Measurements from ENCODE around the gene SMIM44.
"Not testable (repeated sequence)": the region's sequence is repeated elsewhere in the genome, so short reads cannot be mapped to it uniquely, and the experiment has no call there.

SMIM44 gene

GRCh38 chr19:3457528-3458228 lies 25.6 kb downstream of the SMIM44 start:
- DNase-seq (ENCODE audit: low spot score) = no peak

GRCh38 chr19:3456925-3457527 lies 26.2 kb downstream of the SMIM44 start:
- no peak for DNase-seq (ENCODE audit: low spot score)

GRCh38 chr19:3455960-3456601 lies 27.2 kb downstream of the SMIM44 start:
- no peak for DNase-seq (ENCODE audit: low spot score)

GRCh38 chr19:3455393-3455955 lies 27.8 kb downstream of the SMIM44 start:
- no peak for DNase-seq (ENCODE audit: low spot score)

GRCh38 chr19:3454656-3455392 lies 28.4 kb downstream of the SMIM44 start:
- no peak for DNase-seq (ENCODE audit: low spot score)

- DNase-seq (ENCODE audit: low spot score) = no peak
Observed at GRCh38 chr19:3453840-3454239, 29.4 kb downstream of the SMIM44 start.

- not testable (repeated sequence) for DNase-seq (ENCODE audit: low spot score)
Observed at GRCh38 chr19:3452942-3453214, 30.4 kb downstream of the SMIM44 start.

GRCh38 chr19:3452171-3452941 lies 30.9 kb downstream of the SMIM44 start:
- DNase-seq (ENCODE audit: low spot score) = no peak

- DNase-seq (ENCODE audit: low spot score) = no peak
Observed at GRCh38 chr19:3451451-3451866, 31.8 kb downstream of the SMIM44 start.

- DNase-seq (ENCODE audit: low spot score) = no peak
Observed at GRCh38 chr19:3450796-3451411, 32.3 kb downstream of the SMIM44 start.

- DNase-seq (ENCODE audit: low spot score) = no peak
Observed at GRCh38 chr19:3448616-3449334, 34.5 kb downstream of the SMIM44 start.

- DNase-seq (ENCODE audit: low spot score) = not testable (repeated sequence)
Observed at GRCh38 chr19:3446657-3447056, 36.6 kb downstream of the SMIM44 start.

GRCh38 chr19:3444695-3445234 lies 38.5 kb downstream of the SMIM44 start:
- no peak for DNase-seq (ENCODE audit: low spot score)

- no peak for DNase-seq (ENCODE audit: low spot score)
Observed at GRCh38 chr19:3443840-3444694, 39.2 kb downstream of the SMIM44 start.

- DNase-seq (ENCODE audit: low spot score) = no peak
Observed at GRCh38 chr19:3442487-3443071, 40.7 kb downstream of the SMIM44 start.

- no peak for DNase-seq (ENCODE audit: low spot score)
Observed at GRCh38 chr19:3441986-3442329, 41.3 kb downstream of the SMIM44 start.

- DNase-seq (ENCODE audit: low spot score) = no peak
Observed at GRCh38 chr19:3441089-3441985, 41.9 kb downstream of the SMIM44 start.

- no peak for DNase-seq (ENCODE audit: low spot score)
Observed at GRCh38 chr19:3440082-3440481, 43.2 kb downstream of the SMIM44 start.

All from globus pallidus (tissue), 1 donor.